H54 (cell line): Measurements from ENCODE around the gene ARHGDIB.

Experiments
- DNase-seq: peaks from one replicate; pipeline ENCODE4 v3.0.0; 2011; ENCODE audit warnings: low spot score, mixed read lengths; ENCODE audit not compliant: insufficient read length
- FAIRE-seq: peaks from 3 replicates; lab custom pipeline; 2011; peaks lifted over from hg19 to GRCh38; lab: Jason Lieb, UNC
- POLR2A ChIP-seq: IDR thresholded peaks from 2 replicates; pipeline ENCODE4 v1.6.1; 2011; ENCODE audit warnings: low read depth, mild to moderate bottlenecking, low read length

The ARHGDIB gene

GRCh38 chr12:14961466-14962152 lies at the start of gene ARHGDIB:
ARHGDIB (minus strand) TSS chr12:14961601; CDS start chr12:14950712, 10,889 bp downstream.
- FAIRE-seq: no peak
- no peak for DNase-seq

GRCh38 chr12:15011162-15011561 lies 49.8 kb upstream of the ARHGDIB start:
- FAIRE-seq (no peak), DNase-seq (no peak)
- TF ChIP-seq POLR2A: no peak

More at GRCh38 chr12:14961466-14962152, at the start of gene ARHGDIB:
- no peak for TF ChIP-seq POLR2A

- DNase-seq (no peak), FAIRE-seq (no peak)
- no peak for TF ChIP-seq POLR2A
Observed at GRCh38 chr12:15007551-15007950, 46.1 kb upstream of the ARHGDIB start.

GRCh38 chr12:15005064-15005463 lies 43.7 kb upstream of the ARHGDIB start:
- FAIRE-seq (no peak), DNase-seq (no peak)
- TF ChIP-seq POLR2A: no peak

DNA sequence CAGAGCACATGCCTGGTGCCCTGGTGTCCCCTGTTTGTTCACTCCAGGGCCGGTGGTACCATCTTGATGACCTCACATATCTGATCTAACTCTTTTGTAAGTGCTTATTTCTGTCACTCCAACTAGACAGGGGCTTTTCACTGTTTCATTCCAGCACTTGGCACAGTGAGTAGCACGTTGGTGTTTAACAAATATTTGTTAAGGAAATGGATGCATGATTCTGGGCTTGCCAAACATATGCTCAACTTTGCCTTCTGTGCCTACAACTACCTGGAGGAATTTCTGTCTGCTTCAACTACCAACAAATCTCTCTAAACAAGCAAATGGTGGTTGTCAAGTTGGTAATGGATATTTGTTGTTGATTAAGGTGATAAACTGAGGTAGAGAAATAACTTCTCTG lies 43.0 kb upstream of the ARHGDIB start:
- DNase-seq (no peak), FAIRE-seq (no peak)
- no peak for TF ChIP-seq POLR2A

- no peak for TF ChIP-seq POLR2A
- FAIRE-seq (no peak), DNase-seq (no peak)
Observed at GRCh38 chr12:15001733-15002382, 40.5 kb upstream of the ARHGDIB start.

DNA sequence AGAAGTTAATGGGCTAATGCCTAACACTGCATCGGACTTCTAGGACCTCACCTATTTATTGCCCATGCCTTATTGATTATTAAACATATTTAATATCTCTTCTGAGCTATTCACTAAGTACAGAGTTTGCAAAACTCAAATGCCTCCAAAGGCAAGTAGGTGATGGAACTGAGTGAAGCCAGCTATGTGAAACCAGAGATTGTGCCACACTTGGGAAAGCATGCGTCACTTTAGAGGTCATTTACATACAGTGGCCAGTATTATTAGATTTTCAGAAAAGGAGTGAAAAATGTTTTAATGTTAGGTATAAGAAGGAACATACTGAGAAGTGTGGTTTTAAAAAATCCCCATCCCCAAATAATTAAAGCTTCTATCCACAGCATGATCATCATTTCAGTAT lies 39.2 kb upstream of the ARHGDIB start:
- TF ChIP-seq POLR2A: no peak
- no peak for FAIRE-seq
- DNase-seq: no peak

GRCh38 chr12:14999695-15000365 lies 38.4 kb upstream of the ARHGDIB start:
- FAIRE-seq (no peak), DNase-seq (no peak)

GRCh38 chr12:14999021-14999694 lies 37.8 kb upstream of the ARHGDIB start:
- FAIRE-seq (no peak), DNase-seq (no peak)
- TF ChIP-seq POLR2A: no peak

More at GRCh38 chr12:14999695-15000365, 38.4 kb upstream of the ARHGDIB start:
- no peak for TF ChIP-seq POLR2A

DNA sequence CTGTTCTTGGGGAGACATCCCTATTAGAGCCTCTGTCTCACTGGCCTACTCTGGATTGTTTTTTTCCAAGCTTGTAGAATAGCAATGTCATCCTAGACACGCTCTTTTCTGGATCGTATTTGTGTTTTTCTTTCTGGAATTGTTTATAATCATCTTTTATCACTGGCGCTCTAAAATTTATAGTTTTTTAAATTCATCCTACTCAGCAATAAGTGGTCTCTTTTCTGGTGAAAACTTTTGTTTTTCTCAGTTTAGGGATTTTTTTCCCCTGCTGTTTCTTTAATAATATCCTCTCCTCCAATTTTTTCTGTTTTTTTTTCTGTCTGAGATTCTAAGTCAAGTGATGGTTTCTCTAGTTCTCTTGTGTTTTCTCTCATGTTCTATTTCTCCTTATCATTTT lies 36.6 kb upstream of the ARHGDIB start:
- DNase-seq (no peak), FAIRE-seq (no peak)
- TF ChIP-seq POLR2A: no peak

DNA sequence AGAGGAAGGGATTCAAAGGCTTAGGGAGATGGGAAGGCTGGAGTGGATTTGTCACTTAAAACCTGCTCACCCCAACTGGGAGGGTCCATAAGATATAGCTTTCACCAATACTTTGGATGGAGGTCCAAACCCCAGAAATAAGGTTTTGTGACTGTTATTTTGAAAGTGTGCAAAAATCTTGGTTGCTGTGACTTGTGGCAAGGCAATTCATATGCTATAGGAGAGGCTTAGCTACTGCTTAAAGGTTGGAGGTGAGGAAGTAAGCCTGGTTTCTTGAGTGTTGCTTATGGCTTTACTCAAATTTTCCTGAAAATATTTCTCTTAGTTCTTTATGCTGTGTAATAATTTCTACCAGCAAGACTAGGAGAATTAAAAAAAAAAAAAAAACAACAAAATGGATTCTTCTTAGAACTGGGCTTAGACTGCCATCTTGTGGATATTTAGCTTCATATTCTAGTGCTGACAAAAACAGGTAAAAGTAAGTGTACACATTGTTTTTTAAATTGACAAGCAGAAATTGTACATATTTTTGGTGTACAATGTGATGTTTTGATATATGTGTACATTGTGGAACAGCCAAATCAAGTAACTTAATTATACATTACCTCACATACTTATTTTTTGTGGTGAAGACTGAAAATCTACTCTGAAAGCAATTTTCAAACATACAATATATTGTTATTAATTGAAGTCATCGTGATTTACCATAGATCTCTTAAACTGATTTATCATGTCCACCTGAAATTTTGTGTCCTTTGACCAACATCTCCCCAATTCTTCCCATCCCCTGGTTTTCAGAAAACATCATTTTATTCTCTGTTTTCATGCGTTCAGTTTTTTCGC lies 34.4 kb upstream of the ARHGDIB start:
- FAIRE-seq (peak; percentile 41), DNase-seq (no peak)
- no peak for TF ChIP-seq POLR2A

DNA sequence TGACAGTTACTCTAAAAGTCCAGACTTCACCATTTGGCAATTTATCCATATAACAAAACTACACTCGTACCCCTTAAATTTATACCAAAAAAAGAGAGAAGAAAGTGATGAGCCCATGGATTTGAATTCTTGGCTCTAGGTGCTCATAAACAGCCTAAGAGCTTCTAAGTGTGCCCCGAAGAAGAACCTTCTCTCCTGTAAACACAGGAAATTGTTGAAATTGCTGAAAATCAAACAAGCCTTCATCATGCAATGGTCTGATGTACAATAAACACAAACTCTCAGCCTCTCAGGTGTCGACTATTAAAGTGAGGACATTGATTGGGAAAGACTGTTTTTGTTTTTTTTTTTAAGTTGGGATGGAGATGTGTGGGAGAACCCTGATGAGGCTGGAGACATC lies 33.2 kb upstream of the ARHGDIB start:
- no peak for DNase-seq
- no peak for TF ChIP-seq POLR2A
- FAIRE-seq: no peak

GRCh38 chr12:14993537-14994266 lies 32.3 kb upstream of the ARHGDIB start:
- TF ChIP-seq POLR2A: no peak
- FAIRE-seq (no peak), DNase-seq (peak; percentile 7)
